DND-41 (cell line): Measurements from ENCODE around the gene MPV17L2.

ENCODE experiments used
- ATAC-seq: fragments of 200-7000 bp; cut with Tn5 transposase; 3 replicates; pipeline ENCODE4 v1.9.1; 2021; ENCODE audit warnings: low read depth; ENCODE audit not compliant: insufficient read depth
- DNase-seq: peaks from one replicate; pipeline ENCODE4 v3.0.0-alpha.2; 2020
- H2AFZ ChIP-seq: 2 replicates; pipeline ENCODE4 v1.6.0; 2012; ENCODE audit warnings: low read depth, low read length
- H3K27ac ChIP-seq: 2 replicates; pipeline ENCODE4 v1.5.1; 2012; ENCODE audit warnings: low read length, inconsistent platforms
- H3K27me3 ChIP-seq: fragments of 200-600 bp; sonication (generic); 2 replicates; pipeline ENCODE4 v1.6.0; 2012; ENCODE audit warnings: low read length, mild to moderate bottlenecking, inconsistent platforms; ENCODE audit not compliant: insufficient read depth, poor library complexity
- H3K36me3 ChIP-seq: 2 replicates; pipeline ENCODE4 v1.5.1; 2012; ENCODE audit warnings: low read length, inconsistent platforms; ENCODE audit not compliant: insufficient read depth
- H3K4me1 ChIP-seq: 2 replicates; pipeline ENCODE4 v1.5.1; 2012; ENCODE audit warnings: mild to moderate bottlenecking, low read length; ENCODE audit not compliant: insufficient read depth
- H3K4me2 ChIP-seq: 2 replicates; pipeline ENCODE4 v1.6.0; 2012; ENCODE audit warnings: mild to moderate bottlenecking, moderate library complexity, low read length, inconsistent platforms; ENCODE audit not compliant: insufficient read depth
- H3K4me3 ChIP-seq, 2 experiments: fragments of 200-600 bp in 1 of 2; shearing (Covaris generic) in 1 of 2; 2 replicates each; pipeline ENCODE4 v1.5.1; 2012 to 2016; ENCODE audit warnings: inconsistent platforms in 2 of 2, low read length in 2 of 2, mild to moderate bottlenecking in 2 of 2, low read depth in 1 of 2, moderate library complexity in 1 of 2
- H3K79me2 ChIP-seq: 2 replicates; pipeline ENCODE4 v1.6.0; 2012; ENCODE audit warnings: low read length, inconsistent platforms; ENCODE audit not compliant: insufficient read depth
- H3K9ac ChIP-seq: 2 replicates; pipeline ENCODE4 v1.6.0; 2012; ENCODE audit warnings: low read depth, mild to moderate bottlenecking, inconsistent platforms, low read length, moderate library complexity
- H3K9me3 ChIP-seq: 2 replicates; pipeline ENCODE4 v1.5.1; 2012; ENCODE audit warnings: low read length, moderate library complexity, mild to moderate bottlenecking, inconsistent platforms; ENCODE audit not compliant: insufficient read depth, severe bottlenecking
- H4K20me1 ChIP-seq: 2 replicates; pipeline ENCODE4 v1.6.0; 2012; ENCODE audit warnings: low read length; ENCODE audit not compliant: insufficient read depth
- CTCF ChIP-seq: IDR thresholded peaks from 2 replicates; pipeline ENCODE4 v1.5.1; 2012; ENCODE audit warnings: borderline replicate concordance, low read length, moderate library complexity, mild to moderate bottlenecking; ENCODE audit not compliant: poor library complexity, severe bottlenecking; ENCODE audit errors: extremely low read depth
- EZH2 ChIP-seq: IDR thresholded peaks from 3 replicates; pipeline ENCODE4 v1.6.1; 2012; ENCODE audit warnings: borderline replicate concordance, low read depth, mild to moderate bottlenecking, moderate library complexity, low read length, inconsistent platforms; ENCODE audit not compliant: severe bottlenecking

MPV17L2 gene

GRCh38 chr19:18194181-18194530 is 1.1 kb downstream of the MPV17L2 start:
- Histone ChIP-seq H3K36me3 (peaks cover 22% of the 10 kb centered on the region), H3K4me1 (peaks cover 26% of the 10 kb centered on the region), H4K20me1 (0 out of 2 replicates have a peak, but pooled peaks cover 4% of the 10 kb centered on the region), H3K27me3 (no peaks in the 10 kb centered on the region), H3K4me2 (peak overlapping the region; percentile 89), H3K27ac (peak overlapping the region; percentile 75; the same call in 1 of the 2 replicates), H3K4me3 (peak overlapping the region; percentile 73 to 91; a peak in 3 of 4 replicates), H2AFZ (no peak overlapping the region), H3K9ac (peak overlapping the region; percentile 87), H3K9me3 (no peaks in the 10 kb centered on the region), H3K79me2 (peaks cover 10% of the 10 kb centered on the region)
- DNase-seq (no peak), ATAC-seq (no peak)
- TF ChIP-seq EZH2, result no peak
- TF ChIP-seq CTCF, result no peak

GRCh38 chr19:18194554-18195238 is 1.7 kb downstream of the MPV17L2 start:
- DNase-seq (no peak), ATAC-seq (no peak)
- peaks cover 10% of the 10 kb centered on the region for H3K79me2 ChIP-seq
- TF ChIP-seq CTCF (no peak), EZH2 (no peak)
- H4K20me1 ChIP-seq, result 0 out of 2 replicates have a peak, but pooled peaks cover 4% of the 10 kb centered on the region
- H3K4me2 ChIP-seq, result peak overlapping the region; percentile 89
- H3K36me3 ChIP-seq, result peaks cover 22% of the 10 kb centered on the region
- H3K27ac ChIP-seq, result no peak overlapping the region
- H2AFZ ChIP-seq, result no peak overlapping the region
- H3K9ac ChIP-seq, result 0 out of 2 replicates have a peak overlapping the region, but pooled peaks have one; percentile 87
- H3K4me3 ChIP-seq, result peak overlapping the region in 1 of 2 experiments; percentile 91; a peak in 1 of 4 replicates
- peaks cover 26% of the 10 kb centered on the region for H3K4me1 ChIP-seq
- no peaks in the 10 kb centered on the region for H3K27me3 ChIP-seq
- H3K9me3 ChIP-seq, result no peaks in the 10 kb centered on the region

- no peak for ATAC-seq
- H3K4me2 ChIP-seq, result no peak overlapping the region
Observed at GRCh38 chr19:18196511-18196845, 3.5 kb downstream of the MPV17L2 start.

GRCh38 chr19:18197306-18197705 is 4.3 kb downstream of the MPV17L2 start:
- peaks cover 10% of the 10 kb centered on the region for H3K79me2 ChIP-seq
- no peak for TF ChIP-seq CTCF
- DNase-seq, result no peak
- no peak overlapping the region for H2AFZ ChIP-seq
- H3K4me1 ChIP-seq, result peaks cover 18% of the 10 kb centered on the region
- no peak for ATAC-seq
- H3K4me2 ChIP-seq, result no peak overlapping the region
- H3K36me3 ChIP-seq, result peaks cover 26% of the 10 kb centered on the region
- H3K4me3 ChIP-seq, result no peak overlapping the region
- no peak overlapping the region for H3K27ac ChIP-seq
- H4K20me1 ChIP-seq, result 0 out of 2 replicates have a peak, but pooled peaks cover 8% of the 10 kb centered on the region
- H3K9me3 ChIP-seq, result no peaks in the 10 kb centered on the region
- no peaks in the 10 kb centered on the region for H3K27me3 ChIP-seq
- no peak overlapping the region for H3K9ac ChIP-seq

More at GRCh38 chr19:18196511-18196845, 3.5 kb downstream of the MPV17L2 start:
- no peak overlapping the region for H3K27ac ChIP-seq
- peaks cover 10% of the 10 kb centered on the region for H3K79me2 ChIP-seq
- no peak overlapping the region for H3K4me3 ChIP-seq
- no peak for TF ChIP-seq EZH2
- no peak overlapping the region for H3K9ac ChIP-seq
- DNase-seq, result no peak
- 0 out of 2 replicates have a peak, but pooled peaks cover 4% of the 10 kb centered on the region for H4K20me1 ChIP-seq
- H3K36me3 ChIP-seq, result peaks cover 26% of the 10 kb centered on the region
- H3K4me1 ChIP-seq, result peaks cover 26% of the 10 kb centered on the region
- H3K27me3 ChIP-seq, result no peaks in the 10 kb centered on the region
- H3K9me3 ChIP-seq, result no peaks in the 10 kb centered on the region
- no peak overlapping the region for H2AFZ ChIP-seq
